ENCODE results near the gene IQCF2.
"Not testable (repeated sequence)": the region's sequence is repeated elsewhere in the genome, so short reads cannot be mapped to it uniquely, and the experiment has no call there.

Gene IQCF2

DNA sequence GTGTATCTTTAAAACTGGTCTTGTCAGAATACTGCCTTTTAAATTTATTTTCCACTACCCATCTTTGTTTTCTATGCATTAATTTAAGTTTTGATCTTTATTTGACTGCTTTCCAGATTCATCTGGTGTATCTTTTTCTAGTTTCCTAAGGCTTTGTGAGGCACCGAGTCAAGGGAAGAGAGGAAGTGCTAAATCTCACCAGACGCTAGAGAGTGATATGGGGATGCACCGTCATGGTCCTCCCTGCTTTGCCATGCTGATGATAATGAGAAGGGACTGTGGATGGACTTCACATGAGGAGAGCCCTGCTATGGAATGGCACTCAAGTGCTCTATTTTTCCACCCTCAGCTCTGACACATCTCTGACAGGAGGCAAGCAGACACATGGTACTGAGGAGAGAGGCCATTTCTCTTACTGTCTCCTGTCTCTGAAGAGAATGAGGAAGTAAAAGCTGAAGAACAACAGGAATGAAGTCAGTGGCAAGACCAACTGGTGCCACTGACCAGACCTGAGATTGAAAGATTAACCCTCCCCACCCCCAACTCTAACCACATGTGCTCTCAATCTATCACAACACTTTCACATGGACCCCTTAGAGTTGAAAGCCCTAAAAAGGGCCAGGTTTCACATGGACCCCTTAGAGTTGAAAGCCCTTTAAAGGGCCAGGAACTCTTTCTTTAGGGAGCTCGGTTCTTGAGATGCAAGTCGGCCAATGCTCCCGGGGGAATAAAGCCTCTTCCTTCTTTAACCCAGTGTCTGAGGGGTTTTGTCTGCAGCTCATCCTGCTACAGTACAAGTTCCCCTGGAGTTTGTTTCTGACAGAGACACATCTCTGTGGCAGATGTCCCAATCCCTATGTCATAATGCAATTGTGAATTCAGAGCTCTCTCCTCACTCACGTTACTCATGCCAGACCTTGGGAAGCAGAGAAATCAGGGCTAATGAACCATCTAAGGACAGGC is at the start of gene IQCF2:
Gene IQCF2, plus strand, starts transcription at position 913 of the 963 bp plus-strand sequence. CDS start 52 bp downstream, outside the sequence.
- no peak for DNase-seq

DNA sequence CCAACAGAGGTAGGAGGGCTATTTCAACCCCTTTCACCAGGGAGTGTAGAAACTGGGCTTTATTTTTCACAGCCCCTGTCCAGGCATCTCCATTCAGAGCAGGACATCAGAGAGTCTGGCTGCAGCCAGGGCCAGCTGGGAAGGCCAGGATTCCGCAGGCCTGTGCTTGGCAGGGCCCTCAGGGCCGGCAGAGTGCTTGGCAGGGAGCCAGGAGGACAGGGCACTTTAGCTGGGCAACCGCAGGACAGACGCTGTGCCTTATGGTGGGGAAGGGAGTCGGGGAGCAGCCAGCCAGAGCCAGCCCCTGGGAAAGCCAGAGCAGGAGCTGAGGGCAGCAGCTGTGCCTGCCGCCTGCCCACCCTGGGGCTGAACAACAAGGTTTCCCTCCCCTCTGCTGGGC is 47.9 kb upstream of the IQCF2 start:
- DNase-seq: no peak

GRCh38 chr3:51814034-51814433 is 47.4 kb upstream of the IQCF2 start:
- DNase-seq: no peak

- DNase-seq: no peak
Observed at GRCh38 chr3:51815614-51816013, 45.8 kb upstream of the IQCF2 start.

GRCh38 chr3:51816723-51817122 is 44.7 kb upstream of the IQCF2 start:
- no peak for DNase-seq

DNA sequence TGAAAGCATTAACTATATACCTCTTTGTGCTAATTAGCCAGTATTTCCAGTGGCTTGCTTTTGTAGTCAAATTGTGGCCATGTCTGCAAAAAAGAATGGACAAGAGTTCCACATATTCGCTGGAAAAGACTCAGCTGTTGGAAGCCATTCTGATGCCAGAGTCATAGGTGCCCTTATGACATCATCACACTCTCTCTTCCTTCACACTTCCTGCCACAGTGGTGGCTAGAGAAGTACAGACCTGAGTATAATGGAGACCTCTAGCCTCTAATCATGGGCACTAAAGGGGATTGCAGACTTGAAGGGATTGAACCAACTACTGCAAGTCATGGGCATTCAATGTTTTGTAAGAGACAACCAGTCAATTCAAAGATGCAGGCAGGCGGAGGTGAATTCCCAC is 44.0 kb upstream of the IQCF2 start:
- no peak for DNase-seq

GRCh38 chr3:51819151-51819550 is 42.3 kb upstream of the IQCF2 start:
- no peak for DNase-seq

DNA sequence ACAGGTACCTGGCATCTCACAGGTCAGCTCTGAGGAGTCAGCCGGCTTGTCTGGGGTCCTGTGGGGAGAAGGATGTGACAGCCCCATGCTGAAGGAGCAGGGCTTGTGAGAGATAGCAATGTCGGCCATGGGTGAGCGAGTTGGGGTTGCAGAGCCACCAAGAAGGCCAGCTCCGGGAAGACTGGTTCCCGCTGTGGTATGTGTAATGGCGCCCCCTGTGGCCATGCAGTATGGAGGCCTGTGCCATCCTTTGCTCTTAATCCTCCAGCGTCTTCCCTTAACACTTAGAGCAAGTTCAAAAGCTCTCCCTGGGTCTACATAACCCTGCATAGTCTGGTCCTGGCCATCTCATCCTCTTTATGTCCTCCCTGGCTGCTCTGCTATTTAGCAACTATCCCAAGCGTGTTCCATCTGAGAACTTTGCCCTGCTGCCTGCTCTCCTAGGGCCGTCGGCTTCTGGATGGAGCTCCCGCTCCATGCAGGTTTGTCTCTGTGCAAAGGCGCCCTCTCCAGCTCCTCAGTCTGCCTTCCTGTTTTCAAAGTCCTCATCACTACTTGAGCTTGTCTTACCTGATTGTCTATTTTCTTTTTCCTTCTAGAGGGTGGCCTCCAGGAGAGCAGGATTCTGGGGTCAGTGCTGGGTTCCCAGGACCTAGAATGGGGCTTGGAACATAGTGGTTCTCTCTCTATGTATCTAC is 41.6 kb upstream of the IQCF2 start:
- no peak for DNase-seq

DNA sequence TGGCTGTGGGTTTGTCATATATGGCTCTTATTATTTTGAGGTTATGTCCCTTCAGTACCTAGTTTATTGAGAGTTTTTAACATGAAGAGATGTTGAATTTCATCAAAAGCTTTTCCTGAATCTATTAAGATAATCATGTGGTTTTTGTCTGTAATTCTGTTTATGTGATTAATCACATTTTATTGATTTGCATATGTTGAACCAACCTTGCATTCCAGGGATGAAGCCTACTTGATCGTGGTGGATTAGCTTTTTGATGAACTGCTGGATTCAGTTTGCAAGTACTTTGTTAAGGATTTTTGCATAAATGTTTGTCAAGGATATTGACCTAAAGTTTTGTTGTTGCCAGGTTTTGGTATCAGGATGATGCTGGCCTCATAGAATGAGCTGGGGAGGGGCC is 33.1 kb upstream of the IQCF2 start:
- no peak for DNase-seq

DNA sequence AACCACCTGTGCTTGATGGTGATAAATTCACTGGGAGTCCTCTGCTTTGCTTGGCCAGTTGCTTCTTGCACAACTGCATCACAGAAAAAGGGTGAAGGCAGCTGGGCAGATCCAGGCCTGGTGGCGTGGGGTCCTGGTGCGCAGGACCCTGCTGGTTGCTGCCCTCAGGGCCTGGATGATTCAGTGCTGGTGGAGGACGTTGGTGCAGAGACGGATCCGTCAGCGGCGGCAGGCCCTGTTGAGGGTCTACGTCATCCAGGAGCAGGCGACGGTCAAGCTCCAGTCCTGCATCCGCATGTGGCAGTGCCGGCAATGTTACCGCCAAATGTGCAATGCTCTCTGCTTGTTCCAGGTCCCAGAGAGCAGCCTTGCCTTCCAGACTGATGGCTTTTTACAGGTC is 31.1 kb upstream of the IQCF2 start:
- no peak for DNase-seq

DNA sequence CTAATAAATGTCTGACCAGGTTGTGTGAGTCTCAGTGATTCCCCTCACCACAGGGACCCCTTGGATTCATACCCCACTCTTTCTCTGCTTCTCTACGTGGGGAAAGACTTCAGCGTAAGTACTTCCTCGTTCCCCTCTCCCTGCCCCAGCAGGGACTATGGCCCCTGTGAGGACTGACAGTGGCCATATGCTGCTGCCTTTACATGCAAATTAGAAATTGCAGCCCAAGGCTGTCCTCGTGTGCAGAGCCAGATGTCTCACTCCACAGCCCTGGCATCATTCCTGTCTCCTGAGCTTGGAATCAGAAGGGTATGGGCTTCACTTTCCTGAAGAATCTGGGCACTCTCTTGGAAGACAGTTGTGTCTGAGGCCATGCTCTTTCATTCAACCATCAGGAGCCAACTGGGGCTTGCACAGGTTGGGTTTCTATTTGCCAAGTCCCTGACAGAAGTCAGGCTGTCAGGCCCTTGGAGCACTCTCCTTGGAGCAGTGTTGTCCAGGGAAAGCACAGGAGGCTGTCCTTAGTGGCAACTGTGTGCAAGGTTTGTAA is 30.5 kb upstream of the IQCF2 start:
- no peak for DNase-seq

GRCh38 chr3:51836606-51837005 is 24.8 kb upstream of the IQCF2 start:
- DNase-seq: no peak

- DNase-seq: no peak
Observed at GRCh38 chr3:51845129-51845528, 16.3 kb upstream of the IQCF2 start.

- not testable (repeated sequence) for DNase-seq
Observed at GRCh38 chr3:51855411-51855810, 6.0 kb upstream of the IQCF2 start.

- no peak for DNase-seq
Observed at GRCh38 chr3:51862886-51863285, 1.5 kb downstream of the IQCF2 start.

DNA sequence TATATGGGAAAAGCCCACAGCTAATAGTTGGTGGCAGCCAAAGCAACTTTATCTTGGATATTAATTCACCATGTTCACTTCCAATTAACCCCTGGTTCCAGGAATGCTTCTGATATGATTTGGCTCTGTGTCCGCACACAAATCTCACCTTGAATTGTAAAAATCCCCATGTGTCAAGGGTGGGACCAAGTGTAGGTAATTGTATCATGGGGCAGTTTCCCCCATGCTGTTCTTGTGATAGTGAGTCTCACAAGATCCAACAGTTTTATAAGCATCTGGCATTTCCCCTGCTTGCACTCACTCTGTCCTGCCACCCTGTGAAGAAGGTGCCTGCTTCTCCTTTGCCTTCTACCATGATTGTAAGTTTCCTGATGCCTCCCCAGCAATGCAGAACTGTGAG is 7.5 kb downstream of the IQCF2 start:
- not testable (repeated sequence) for DNase-seq

DNA sequence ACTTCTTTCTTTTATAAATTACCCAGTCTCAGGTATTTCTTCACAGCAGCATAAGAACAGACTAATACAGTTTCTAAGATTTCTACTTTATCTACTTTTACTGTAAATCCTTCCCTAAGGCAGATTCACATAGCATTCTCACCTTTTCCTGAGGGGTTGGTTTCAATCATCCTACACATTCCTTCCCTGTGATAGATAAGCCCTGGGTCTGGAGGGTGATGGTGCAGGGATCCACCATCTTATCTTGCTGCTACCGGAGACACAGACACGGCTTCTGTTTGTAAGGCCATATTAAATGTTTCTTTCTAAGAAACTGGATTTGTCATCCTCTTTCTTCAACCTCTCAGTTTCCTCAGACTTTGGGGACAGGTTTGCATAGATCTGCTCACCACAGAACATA is 7.9 kb downstream of the IQCF2 start:
- DNase-seq: no peak

GRCh38 chr3:51873253-51873766 is 11.9 kb downstream of the IQCF2 start:
- DNase-seq: no peak

- no peak for DNase-seq
Observed at GRCh38 chr3:51873876-51874275, 12.5 kb downstream of the IQCF2 start.

- DNase-seq: no peak
Observed at GRCh38 chr3:51874411-51874810, 13.0 kb downstream of the IQCF2 start.

- no peak for DNase-seq
Observed at GRCh38 chr3:51874889-51875288, 13.5 kb downstream of the IQCF2 start.

GRCh38 chr3:51875501-51875900 is 14.1 kb downstream of the IQCF2 start, which contains the start of gene IQCF5:
Gene IQCF5 (minus strand): TSS chr3:51875601. CDS start chr3:51875531, 70 bp downstream.
- no peak for DNase-seq

GRCh38 chr3:51876186-51876585 is 14.8 kb downstream of the IQCF2 start:
- DNase-seq: no peak
